ENCODE measurements around the gene VSTM2B.

Gene VSTM2B

DNA sequence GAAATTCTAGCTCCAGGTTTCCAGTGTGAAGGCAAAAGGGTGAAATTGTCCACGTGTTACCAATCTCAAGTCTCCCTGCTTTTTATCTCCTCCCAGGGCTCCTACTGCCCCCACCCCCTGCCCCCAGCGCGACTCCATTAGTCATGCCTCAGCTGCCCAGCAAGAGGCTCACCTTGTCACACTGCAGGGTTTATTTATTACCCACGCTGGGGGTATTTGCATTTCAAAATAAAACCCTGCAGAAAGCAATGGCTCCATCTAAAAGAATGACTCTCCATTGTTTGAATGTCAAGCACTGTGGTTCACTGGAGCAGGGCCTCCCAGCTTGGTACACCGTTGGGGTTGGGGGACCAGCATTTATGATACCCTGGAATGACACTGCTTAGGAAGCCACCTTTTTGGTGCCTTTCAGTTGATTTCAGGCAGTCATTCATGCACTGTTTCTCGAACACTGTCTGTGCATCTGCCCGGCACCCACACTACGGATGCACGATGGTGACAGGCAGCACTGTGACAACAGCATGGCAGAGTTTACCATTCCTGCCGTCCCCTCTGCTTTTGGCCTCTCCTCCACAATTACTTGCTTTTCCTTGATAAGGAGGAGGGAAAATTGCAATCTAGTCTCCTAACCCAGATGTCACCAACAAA, 70.4 kb downstream of the VSTM2B start:
- H3K4me3 ChIP-seq (ENCODE audit: low read depth, low read length), result no peak overlapping the region
- TF ChIP-seq MYC (IDR thresholded peaks at IDR 0.05; ENCODE audit: low read depth, low read length) (no peak), POLR2A (IDR thresholded peaks at IDR 0.05; ENCODE audit: extremely low read depth, insufficient read length) (no peak)
- TF ChIP-seq, protein P1, sequence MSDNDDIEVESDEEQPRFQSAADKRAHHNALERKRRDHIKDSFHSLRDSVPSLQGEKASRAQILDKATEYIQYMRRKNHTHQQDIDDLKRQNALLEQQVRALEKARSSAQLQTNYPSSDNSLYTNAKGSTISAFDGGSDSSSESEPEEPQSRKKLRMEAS (IDR thresholded peaks at IDR 0.05; ENCODE audit: low read depth, low read length), result no peak
- TF ChIP-seq, protein P2, sequence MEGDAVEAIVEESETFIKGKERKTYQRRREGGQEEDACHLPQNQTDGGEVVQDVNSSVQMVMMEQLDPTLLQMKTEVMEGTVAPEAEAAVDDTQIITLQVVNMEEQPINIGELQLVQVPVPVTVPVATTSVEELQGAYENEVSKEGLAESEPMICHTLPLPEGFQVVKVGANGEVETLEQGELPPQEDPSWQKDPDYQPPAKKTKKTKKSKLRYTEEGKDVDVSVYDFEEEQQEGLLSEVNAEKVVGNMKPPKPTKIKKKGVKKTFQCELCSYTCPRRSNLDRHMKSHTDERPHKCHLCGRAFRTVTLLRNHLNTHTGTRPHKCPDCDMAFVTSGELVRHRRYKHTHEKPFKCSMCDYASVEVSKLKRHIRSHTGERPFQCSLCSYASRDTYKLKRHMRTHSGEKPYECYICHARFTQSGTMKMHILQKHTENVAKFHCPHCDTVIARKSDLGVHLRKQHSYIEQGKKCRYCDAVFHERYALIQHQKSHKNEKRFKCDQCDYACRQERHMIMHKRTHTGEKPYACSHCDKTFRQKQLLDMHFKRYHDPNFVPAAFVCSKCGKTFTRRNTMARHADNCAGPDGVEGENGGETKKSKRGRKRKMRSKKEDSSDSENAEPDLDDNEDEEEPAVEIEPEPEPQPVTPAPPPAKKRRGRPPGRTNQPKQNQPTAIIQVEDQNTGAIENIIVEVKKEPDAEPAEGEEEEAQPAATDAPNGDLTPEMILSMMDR (IDR thresholded peaks at IDR 0.05; ENCODE audit: low read depth, low read length), result no peak
- no peak for DNase-seq (ENCODE audit: low read depth)

DNA sequence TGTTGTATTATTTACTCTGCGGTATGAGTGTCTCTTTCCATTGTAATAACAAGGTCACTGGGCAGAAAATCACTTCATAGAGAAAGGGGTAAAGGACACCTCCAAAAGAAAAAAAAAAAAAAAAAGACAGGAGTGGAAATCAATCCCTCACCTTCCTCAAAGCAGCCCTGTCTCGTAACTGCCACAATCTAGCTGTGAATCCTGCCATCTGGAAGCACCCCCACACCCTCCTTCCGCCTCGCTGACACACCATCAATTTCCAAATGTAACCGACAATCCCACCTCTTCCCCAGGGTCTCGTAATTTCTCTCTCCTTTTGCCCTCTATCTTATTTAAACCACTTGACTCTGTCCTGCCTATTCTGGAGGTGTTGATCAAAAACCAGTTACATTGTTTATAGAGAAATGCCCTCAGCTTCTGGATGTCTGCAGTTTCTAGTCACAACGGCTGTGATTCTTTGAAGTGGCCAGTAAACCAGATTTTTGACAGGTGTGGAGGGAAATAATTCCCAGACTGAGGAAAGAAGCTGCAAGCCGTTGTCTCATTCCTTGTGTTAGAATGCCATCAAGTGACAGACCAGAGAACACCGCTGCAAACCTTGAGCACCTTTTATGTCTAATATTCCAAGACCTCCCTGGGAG, 71.2 kb downstream of the VSTM2B start:
- peak; percentile 5 for DNase-seq (ENCODE audit: low read depth)
- TF ChIP-seq, protein P1 (IDR thresholded peaks at IDR 0.05; ENCODE audit: low read depth, low read length), result no peak
- TF ChIP-seq, protein P2 (IDR thresholded peaks at IDR 0.05; ENCODE audit: low read depth, low read length), result no peak
- TF ChIP-seq POLR2A (IDR thresholded peaks at IDR 0.05; ENCODE audit: extremely low read depth, insufficient read length) (no peak), MYC (IDR thresholded peaks at IDR 0.05; ENCODE audit: low read depth, low read length) (no peak)

DNA sequence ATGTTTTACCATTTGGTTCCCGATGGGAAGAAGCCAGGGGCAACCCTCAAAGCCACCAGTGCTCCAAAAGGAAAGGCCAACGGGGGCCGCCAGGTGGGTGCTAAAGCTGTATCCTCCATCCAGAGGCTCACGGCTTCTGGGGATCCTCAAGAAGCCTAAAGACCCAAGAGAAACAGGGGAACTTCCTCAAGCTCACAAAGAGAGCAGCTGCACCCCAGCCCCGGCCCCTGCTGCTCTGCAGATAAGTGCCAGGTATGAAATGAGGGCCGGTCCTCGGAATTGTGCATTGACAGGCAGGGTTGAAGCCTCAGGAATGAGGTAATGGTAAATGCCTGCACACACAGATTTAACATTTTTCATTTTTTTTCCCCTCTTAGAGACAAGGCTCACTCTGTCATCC, 72.2 kb downstream of the VSTM2B start:
- no peak for DNase-seq (ENCODE audit: low read depth)
- no peak overlapping the region for H3K4me3 ChIP-seq (ENCODE audit: low read depth, low read length)
- TF ChIP-seq, protein P2 (IDR thresholded peaks at IDR 0.05; ENCODE audit: low read depth, low read length), result no peak
- TF ChIP-seq POLR2A (IDR thresholded peaks at IDR 0.05; ENCODE audit: extremely low read depth, insufficient read length) (no peak), MYC (IDR thresholded peaks at IDR 0.05; ENCODE audit: low read depth, low read length) (no peak)
- TF ChIP-seq, protein P1 (IDR thresholded peaks at IDR 0.05; ENCODE audit: low read depth, low read length), result no peak

More for the DNA sequence above, 71.2 kb downstream of the VSTM2B start:
- no peak overlapping the region for H3K4me3 ChIP-seq (ENCODE audit: low read depth, low read length)

DNA sequence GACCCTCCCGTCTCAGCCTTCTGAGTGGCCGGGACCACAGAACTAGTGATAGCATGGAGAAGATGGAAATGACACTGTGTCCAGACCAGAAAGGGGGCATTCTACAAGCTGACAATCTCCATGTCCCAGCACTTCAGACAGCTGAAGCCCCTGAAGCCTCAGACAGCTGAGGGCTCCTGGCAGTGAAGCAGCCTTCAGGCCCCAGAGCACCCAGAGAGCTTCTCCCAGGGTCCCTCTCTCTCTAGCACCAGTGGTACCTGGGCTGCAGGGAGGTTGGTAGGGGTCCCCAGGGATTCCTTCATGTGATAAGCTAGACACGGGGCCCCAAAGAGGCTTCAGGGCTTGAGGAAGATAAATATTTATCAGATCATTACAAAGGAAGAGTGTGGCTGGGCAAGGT, 72.7 kb downstream of the VSTM2B start:
- TF ChIP-seq MYC (IDR thresholded peaks at IDR 0.05; ENCODE audit: low read depth, low read length), result no peak
- TF ChIP-seq, protein P2 (IDR thresholded peaks at IDR 0.05; ENCODE audit: low read depth, low read length), result no peak
- TF ChIP-seq, protein P1 (IDR thresholded peaks at IDR 0.05; ENCODE audit: low read depth, low read length), result no peak
- no peak for TF ChIP-seq POLR2A (IDR thresholded peaks at IDR 0.05; ENCODE audit: extremely low read depth, insufficient read length)
- H3K4me3 ChIP-seq (ENCODE audit: low read depth, low read length), result no peak overlapping the region
- DNase-seq (ENCODE audit: low read depth), result no peak

DNA sequence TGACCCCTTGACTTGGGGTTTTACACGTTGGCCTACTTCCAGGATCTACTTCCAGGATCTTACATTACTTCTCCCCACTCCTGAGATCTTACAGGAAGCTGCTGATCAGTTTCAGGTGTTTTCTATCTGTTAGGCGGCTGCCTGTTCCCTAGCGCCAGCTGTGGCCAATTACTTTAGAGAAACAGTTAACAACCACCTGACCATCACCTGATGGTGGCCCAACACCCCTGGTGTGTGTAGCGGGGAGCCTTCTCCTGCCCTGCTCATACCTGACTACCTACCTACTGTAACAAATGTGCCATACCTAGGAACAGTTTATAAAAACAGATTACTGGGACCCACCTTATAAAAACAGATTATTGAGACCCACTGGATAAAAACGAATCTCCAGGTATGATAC, 77.5 kb downstream of the VSTM2B start:
- DNase-seq (ENCODE audit: low read depth), result no peak
- H3K4me3 ChIP-seq (ENCODE audit: low read depth, low read length), result no peak overlapping the region
- no peak for TF ChIP-seq POLR2A (IDR thresholded peaks at IDR 0.05; ENCODE audit: extremely low read depth, insufficient read length)
- TF ChIP-seq, protein P2 (IDR thresholded peaks at IDR 0.05; ENCODE audit: low read depth, low read length), result no peak
- TF ChIP-seq, protein P1 (IDR thresholded peaks at IDR 0.05; ENCODE audit: low read depth, low read length), result no peak
- no peak for TF ChIP-seq MYC (IDR thresholded peaks at IDR 0.05; ENCODE audit: low read depth, low read length)
